ENCODE measurements around the gene TRIM38. TPM values are rescaled to one million over a fixed set of nuclear protein-coding genes. Genes with fewer than 3 reads are reported as not detected.
"Not testable (repeated sequence)": the region's sequence is repeated elsewhere in the genome, so short reads cannot be mapped to it uniquely, and the experiment has no call there.

Gene TRIM38
- total RNA-seq, 1 donor from 2014 or later, result 0.47 TPM

- no peak for DNase-seq
Measured at GRCh38 chr6:25942561-25943147, 19.9 kb upstream of the TRIM38 start.

GRCh38 chr6:25943887-25944286 lies 18.7 kb upstream of the TRIM38 start:
- no peak for DNase-seq

GRCh38 chr6:25944688-25945574 lies 17.7 kb upstream of the TRIM38 start:
- no peak for DNase-seq

DNA sequence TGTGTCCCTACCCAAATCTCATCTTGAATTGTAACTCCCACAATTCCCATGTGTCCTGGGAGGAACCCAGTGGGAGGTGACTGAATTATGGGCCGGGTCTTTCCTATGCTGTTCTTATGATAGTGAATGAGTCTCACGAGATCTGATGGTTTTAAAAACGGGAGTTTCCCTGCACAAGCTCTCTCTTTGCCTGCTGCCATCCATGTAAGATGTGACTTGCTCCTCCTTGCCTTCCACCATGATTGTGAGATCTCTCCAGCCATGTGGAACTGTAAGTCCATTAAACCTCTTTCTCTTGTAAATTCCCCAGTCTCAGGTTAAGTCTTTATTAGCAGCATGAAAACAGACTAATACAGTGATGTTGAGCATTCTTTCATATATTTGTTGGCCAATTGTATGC lies 16.9 kb upstream of the TRIM38 start:
- not testable (repeated sequence) for DNase-seq

DNA sequence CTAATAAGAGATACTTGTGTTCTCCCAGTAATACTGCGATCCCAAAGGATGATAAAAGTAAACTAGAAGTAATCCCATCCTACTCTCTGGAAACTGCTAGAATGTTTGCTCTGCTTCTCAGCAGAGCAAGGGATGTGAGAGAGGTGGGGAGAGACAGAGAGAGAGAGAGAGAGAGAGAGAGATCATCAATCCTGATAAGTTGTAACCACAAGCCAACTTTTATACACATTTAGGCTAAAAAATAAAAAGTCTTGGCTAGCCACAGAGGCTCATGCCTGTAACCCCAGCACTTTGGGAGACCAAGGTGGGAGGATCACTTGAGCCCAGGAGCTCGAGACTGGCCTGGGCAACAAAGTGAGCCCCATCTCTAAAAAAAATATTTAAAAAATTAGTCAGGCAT lies 16.0 kb upstream of the TRIM38 start:
- DNase-seq, result no peak

DNA sequence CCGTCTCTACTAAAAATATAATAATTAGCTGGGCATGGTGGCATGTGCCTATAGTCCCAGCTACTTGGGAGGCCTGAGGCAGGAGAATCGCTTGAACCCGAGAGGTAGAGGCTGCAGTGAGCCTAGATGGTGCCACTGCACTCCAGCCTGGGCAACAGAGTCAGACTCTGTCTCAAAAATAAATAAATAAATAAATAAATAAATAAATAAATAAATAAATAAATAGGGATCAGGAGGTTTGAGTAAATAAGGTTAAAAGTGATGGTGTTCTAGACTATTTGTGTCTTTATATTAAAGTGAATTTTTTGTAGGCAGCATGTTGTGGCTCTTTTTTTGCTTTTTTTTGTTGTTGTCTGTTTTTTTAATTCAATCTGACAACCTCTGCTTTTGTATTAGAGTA lies 15.1 kb upstream of the TRIM38 start:
- not testable (repeated sequence) for DNase-seq

GRCh38 chr6:25949695-25950094 lies 12.9 kb upstream of the TRIM38 start:
- no peak for DNase-seq

DNA sequence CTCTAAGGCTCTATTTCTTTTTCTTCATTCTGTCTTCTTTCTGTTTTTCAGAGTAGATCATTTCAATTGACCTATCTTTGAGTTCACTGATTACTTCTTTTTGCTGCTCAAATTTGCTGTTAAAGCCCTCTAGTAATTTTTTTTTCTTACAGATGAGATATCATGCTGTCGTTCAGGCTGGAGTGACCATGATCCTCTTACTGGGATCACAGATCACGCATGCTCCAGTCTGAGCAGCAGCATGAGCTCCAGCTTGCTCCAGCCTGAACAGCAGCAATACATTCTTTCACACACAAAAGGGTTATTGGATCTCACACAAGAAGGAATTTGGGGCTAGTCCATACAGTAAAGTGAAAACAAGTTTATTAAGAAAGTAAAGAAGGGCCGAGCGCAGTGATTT lies 12.3 kb upstream of the TRIM38 start:
- DNase-seq, result no peak

DNA sequence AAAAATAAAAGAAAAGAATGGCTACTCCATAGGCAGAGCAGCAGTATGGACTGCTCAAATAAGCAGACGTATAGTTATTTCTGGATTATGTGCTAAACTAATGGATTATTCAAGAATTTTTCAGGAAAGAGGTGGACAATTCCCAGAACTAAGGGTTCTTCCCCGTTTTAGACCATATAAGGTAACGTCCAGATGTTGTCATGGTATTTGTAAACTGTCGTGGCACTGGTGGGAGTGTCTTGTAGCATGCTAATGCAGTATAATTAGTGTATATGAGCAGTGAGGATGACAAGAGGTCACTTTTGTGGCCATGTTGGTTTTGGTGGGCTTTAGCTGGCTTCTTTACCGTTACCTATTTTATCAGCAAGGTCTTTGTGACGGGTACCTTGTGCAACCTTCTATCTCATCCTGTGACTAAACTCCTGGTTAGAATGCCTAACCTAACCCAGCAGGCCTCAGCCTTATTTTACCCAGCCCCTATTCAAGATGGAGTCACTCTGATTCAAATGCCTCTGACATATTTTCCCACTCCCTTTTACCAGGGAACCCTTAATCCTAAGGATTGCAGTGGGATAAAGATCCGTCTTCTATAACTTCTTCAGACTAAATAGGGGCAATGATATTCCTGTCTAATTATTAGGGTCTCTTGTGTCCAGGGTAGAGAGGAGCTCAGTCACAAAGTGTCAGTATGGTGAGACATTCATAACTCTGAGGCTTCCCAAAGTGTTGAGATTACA lies 11.1 kb upstream of the TRIM38 start:
- no peak for DNase-seq

DNA sequence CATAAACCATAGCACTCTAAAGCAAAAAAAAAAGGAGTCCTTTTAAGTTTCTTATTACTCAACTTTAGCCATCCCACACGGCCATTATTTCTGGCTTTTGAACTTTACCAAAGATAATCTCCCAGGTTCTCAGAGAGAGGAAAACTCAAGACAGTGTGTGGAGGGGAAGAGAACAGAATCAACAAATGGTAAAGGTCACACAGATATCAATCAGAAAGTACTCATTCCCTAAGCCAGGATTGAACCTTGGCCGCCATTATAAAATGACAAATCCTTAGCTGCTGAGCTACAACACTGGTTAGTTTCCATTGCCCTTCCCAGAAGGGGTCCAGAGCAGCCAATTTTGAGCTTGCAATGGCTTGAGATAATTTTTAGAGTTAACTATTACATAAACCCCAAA lies 10.1 kb upstream of the TRIM38 start:
- no peak for DNase-seq

DNA sequence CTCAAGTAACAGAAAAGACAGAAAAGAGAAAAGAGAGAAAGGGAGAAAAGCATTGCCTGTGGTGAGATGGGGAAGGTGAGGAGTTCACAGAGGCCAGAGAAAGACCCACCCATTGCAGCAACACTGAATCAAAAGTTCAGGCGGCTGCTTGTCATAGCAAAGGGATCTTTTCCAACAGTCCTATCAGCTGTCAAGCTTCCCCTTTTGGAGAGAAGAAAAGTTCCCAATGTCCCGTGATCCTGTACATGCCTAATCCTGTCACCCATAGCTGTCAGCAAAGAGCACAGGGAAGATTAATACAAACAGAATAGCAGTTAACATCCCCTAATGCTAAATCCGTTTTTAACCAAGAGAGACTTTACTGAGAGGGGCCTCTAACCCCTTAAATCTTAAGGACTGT lies 8.9 kb upstream of the TRIM38 start:
- no peak for DNase-seq

DNA sequence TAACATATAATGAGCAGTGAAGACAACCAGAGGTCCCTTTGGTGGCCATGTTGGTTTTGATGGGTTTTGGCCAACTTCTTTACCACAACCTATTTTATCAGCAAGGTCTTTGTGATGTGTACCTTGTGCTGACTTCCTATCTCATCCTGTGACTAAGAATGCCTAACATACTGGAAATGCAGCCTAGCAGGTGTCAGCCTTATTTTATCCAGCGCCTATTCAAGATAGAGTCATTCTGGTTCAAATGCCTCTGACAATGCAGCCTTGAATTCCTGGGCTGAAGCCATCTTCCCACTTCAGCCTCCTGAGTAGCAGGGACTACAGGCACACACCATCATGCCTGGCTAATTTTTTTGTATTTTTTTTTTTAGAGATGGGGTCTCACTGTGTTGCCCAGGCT lies 7.8 kb upstream of the TRIM38 start:
- no peak for DNase-seq

DNA sequence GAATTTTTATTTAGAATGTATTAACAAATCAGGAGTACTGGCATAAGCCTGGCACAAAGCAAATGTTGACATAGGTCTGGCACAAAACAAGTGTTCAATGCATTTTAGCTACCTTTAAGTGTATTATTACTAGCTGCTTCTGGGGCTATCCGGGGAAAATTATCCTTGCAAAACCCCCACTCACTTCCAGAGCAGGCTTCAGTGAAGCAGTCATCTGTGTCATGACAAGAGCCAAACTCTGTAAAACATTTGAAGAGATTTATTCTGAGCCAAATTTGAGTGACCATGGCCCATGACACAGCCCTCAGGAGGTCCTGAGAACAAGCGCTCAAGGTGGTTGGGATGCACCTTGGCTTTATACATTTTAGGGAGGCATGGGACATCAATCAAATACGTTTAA lies 6.4 kb upstream of the TRIM38 start:
- DNase-seq, result no peak

DNA sequence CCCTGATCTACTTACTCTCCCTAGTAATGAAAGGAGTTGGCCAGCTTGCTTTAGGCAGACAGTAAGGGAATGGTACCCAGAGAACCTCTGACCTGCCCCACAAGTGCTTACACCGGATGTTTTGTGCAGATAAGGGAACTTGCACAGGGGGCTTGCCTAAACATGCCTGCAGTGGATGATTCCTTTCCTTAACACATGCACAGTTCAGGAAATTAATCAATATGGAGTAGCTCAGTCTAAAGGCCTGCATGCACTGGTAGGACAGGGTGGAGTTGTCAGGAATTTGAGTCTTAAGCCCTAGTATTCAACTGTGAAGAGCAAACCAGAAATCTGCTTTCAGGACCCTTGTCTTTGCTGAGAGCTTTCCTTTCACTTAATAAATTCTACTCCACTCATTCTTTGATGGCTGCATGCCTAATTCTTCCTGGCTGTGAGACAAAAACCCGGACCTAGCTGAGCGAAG lies 3.9 kb upstream of the TRIM38 start:
- no peak for DNase-seq

- no peak for DNase-seq
Measured at GRCh38 chr6:25959890-25960536, 2.6 kb upstream of the TRIM38 start.

- DNase-seq, result no peak
Measured at GRCh38 chr6:25960734-25961133, 1.9 kb upstream of the TRIM38 start.

DNA sequence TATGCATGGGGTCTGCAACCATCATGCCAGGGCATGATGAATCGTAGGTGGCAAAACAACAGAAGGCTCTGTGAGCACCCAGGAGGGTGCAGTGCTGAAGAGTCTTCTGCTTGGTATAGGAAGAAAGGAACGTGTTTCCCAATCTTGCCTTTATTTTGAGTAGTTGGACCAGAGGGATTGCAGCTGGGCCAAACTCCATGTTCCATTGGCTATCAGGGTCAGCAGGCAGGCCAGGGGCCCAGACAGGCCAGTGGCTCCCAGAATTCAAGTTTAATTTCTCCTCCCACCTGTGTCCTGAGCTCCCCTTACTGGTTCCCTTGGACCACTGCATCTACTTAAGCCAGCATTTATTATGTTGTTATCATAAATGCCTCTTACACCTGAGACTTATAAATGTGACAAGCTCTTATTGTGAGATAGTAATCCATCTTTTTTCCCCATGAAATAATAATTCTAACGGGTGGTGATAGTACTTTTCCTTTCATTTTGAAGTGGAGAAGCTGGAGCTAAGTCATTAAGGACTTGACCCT lies 918 bp upstream of the TRIM38 start:
- no peak for DNase-seq

- DNase-seq, result no peak
Measured at GRCh38 chr6:25963426-25964123, 973 bp downstream of the TRIM38 start.

GRCh38 chr6:25965058-25965457 lies 2.5 kb downstream of the TRIM38 start:
- DNase-seq, result no peak

DNA sequence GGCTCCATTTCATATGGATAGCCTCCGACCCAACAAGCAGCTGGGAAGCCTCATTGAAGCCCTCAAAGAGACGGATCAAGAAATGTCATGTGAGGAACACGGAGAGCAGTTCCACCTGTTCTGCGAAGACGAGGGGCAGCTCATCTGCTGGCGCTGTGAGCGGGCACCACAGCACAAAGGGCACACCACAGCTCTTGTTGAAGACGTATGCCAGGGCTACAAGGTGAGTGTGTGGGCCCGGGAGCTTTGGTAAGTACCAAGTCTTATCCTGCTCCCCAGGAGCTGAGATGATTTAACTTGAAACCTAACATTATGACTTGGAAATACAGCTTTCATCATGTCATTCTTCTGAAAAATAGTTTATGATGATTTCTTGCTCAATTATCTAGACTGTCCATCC lies 4.1 kb downstream of the TRIM38 start:
- no peak for DNase-seq

- no peak for DNase-seq
Measured at GRCh38 chr6:25968769-25969168, 6.2 kb downstream of the TRIM38 start.

Data from occipital lobe (tissue), 2 donors.